Left ventricle myocardium inferior (tissue), 1 donor: Measurements from ENCODE around the gene RMRP. TPM values are rescaled to one million over a fixed set of nuclear protein-coding genes. Genes with fewer than 3 reads are reported as not detected.

Experiments
- DNase-seq: peaks from one replicate; pipeline ENCODE4 v3.0.0-alpha.2; 2020
- H3K27ac ChIP-seq: fragments of 200-600 bp; replicated peaks from 2 replicates; pipeline ENCODE4 v1.8.0; 2021
- H3K27me3 ChIP-seq: fragments of 200-600 bp; 2 replicates; pipeline ENCODE4 v1.8.0; 2021; ENCODE audit warnings: low read depth
- H3K36me3 ChIP-seq: fragments of 200-600 bp; 2 replicates; pipeline ENCODE4 v1.8.0; 2021
- H3K4me1 ChIP-seq: fragments of 200-600 bp; 2 replicates; pipeline ENCODE4 v1.8.0; 2021
- H3K4me3 ChIP-seq: fragments of 200-600 bp; 2 replicates; pipeline ENCODE4 v1.8.0; 2021; ENCODE audit warnings: mild to moderate bottlenecking, moderate library complexity
- H3K9me3 ChIP-seq: fragments of 200-600 bp; replicated peaks from 2 replicates; pipeline ENCODE4 v1.8.0; 2021
- intact Hi-C: fragments of 100-400 bp; cut with micrococcal nuclease; formaldehyde crosslinking; loops from one replicate; pipeline ENCODE4 v1.11.0; 2022
- total RNA-seq: library from RNA; stranded (reverse); fragmentation: NEBNext Ultra II Directional; extraction: Animal tissue kit (Norgen Biotek cat#: 25700); gene quantifications from one replicate; pipeline ENCODE4 v1.2.1, GENCODE V29; 2021
- TF ChIP-seq, protein P1 (sequence below): fragments of 200-600 bp; IDR thresholded peaks from 2 replicates; pipeline ENCODE4 v1.8.0; 2021; ENCODE audit warnings: antibody characterized with exemption, mild to moderate bottlenecking, borderline replicate concordance
- donor health status: DM: no; HTN: yes; CAD: no; lungs with severe emphysema.

The RMRP gene
- total RNA-seq, 1 donor from 2014 or later = 15,093 TPM

DNA sequence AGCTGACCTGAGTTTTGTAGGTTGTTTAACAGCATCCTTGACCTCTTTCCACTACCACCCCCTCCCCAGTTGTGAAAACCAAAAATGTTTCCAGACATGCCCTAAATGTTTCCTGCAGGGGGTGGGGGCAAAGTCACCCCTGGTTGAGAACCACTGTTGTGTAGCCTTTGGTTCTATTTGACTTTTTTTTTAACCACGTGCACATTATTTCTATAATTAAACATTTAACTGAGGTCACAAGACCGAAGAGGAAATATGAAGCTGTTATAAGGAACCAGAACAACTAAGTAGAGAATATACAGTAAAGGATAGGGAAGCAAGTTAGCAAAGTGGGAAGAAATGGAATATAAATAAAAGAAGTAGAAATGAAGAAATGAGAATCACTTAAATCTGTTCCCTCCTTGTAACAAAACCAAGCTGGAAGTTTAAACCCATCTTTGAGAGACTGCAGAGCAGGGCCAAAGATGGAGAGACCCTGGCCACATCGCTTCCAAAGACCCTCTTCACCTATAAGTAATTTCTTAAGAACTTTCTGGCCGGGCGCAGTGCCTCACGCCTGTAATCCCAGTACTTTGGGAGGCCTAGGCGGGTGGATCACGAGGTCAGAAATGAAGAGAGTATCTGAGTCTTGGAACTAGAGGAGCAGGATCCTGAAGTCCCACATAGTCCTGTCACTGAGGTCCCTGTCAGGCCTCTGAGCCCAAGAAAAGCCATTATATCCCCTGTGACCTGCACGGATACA, 21.5 kb downstream of the RMRP start:
- H3K4me3 ChIP-seq = no peak overlapping the region
- H3K9me3 ChIP-seq = no peaks in the 10 kb centered on the region
- TF ChIP-seq, protein P1, sequence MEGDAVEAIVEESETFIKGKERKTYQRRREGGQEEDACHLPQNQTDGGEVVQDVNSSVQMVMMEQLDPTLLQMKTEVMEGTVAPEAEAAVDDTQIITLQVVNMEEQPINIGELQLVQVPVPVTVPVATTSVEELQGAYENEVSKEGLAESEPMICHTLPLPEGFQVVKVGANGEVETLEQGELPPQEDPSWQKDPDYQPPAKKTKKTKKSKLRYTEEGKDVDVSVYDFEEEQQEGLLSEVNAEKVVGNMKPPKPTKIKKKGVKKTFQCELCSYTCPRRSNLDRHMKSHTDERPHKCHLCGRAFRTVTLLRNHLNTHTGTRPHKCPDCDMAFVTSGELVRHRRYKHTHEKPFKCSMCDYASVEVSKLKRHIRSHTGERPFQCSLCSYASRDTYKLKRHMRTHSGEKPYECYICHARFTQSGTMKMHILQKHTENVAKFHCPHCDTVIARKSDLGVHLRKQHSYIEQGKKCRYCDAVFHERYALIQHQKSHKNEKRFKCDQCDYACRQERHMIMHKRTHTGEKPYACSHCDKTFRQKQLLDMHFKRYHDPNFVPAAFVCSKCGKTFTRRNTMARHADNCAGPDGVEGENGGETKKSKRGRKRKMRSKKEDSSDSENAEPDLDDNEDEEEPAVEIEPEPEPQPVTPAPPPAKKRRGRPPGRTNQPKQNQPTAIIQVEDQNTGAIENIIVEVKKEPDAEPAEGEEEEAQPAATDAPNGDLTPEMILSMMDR = no peak
- H3K27ac ChIP-seq = peak overlapping the region; percentile 30
- intact Hi-C loops = no loop called here
- H3K4me1 ChIP-seq = peaks cover 4% of the 10 kb centered on the region
- no peaks in the 10 kb centered on the region for H3K36me3 ChIP-seq
- no peaks in the 10 kb centered on the region for H3K27me3 ChIP-seq
- DNase-seq = no peak

DNA sequence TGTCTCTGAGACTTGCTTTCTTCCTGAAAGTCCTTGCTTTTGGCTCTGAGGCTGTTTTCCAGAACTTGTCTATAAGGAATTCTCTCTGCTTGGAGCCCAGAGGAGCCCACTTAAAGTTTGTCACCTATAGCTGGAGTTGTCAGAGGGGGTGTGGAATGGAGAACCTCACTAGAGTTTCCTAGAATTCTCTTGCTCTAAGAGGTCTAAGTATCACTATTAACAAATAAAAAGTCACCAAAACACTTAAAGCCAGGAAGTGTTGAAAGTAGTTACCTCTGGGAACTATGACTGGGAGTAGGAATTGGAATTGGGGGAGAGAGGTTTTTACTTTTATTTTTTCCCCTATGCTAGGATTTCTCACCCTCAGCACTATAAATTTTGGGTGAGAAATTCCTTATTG, 22.1 kb downstream of the RMRP start:
- DNase-seq = no peak
- Histone ChIP-seq H3K4me3 (no peak overlapping the region), H3K27me3 (no peaks in the 10 kb centered on the region), H3K4me1 (peaks cover 4% of the 10 kb centered on the region), H3K36me3 (no peaks in the 10 kb centered on the region), H3K27ac (no peak overlapping the region), H3K9me3 (no peaks in the 10 kb centered on the region)
- TF ChIP-seq, protein P1 = no peak
- intact Hi-C loops = no loop called here

DNA sequence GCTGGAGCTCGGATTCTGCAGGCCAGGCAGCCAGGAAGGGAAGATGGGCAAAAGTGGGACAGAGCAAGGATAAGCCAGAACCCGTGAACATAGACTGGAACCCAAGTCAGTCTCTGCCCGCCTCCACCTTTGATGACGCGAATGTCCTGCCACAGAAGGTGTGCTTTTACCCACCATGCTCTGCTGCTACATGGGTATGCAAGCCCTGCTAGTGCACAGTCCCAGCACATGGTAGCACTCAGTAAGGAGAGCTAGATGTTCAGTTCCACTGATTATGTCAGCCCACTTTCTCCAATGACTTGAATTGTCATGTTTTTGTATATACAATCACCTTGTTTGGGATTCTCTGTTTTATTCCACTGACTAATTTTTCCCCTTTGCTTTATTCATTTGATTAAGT, 28.2 kb downstream of the RMRP start:
- Histone ChIP-seq H3K9me3 (no peaks in the 10 kb centered on the region), H3K27ac (no peak overlapping the region), H3K27me3 (no peaks in the 10 kb centered on the region), H3K4me3 (no peak overlapping the region), H3K36me3 (no peaks in the 10 kb centered on the region), H3K4me1 (no peaks in the 10 kb centered on the region)
- TF ChIP-seq, protein P1 = no peak
- no peak for DNase-seq
- intact Hi-C loops = no loop called here

- no peak for DNase-seq
- Histone ChIP-seq H3K27me3 (no peaks in the 10 kb centered on the region), H3K36me3 (no peaks in the 10 kb centered on the region), H3K4me3 (no peak overlapping the region), H3K4me1 (no peaks in the 10 kb centered on the region), H3K27ac (no peak overlapping the region), H3K9me3 (no peaks in the 10 kb centered on the region)
- intact Hi-C loops = no loop called here
- TF ChIP-seq, protein P1 = no peak
Measured at GRCh38 chr9:35628389-35628991, 29.3 kb downstream of the RMRP start.

GRCh38 chr9:35627575-35627974, 30.2 kb downstream of the RMRP start:
- Histone ChIP-seq H3K27ac (no peak overlapping the region), H3K4me3 (no peak overlapping the region), H3K4me1 (no peaks in the 10 kb centered on the region), H3K9me3 (no peaks in the 10 kb centered on the region), H3K27me3 (no peaks in the 10 kb centered on the region), H3K36me3 (no peaks in the 10 kb centered on the region)
- TF ChIP-seq, protein P1 = no peak
- intact Hi-C loops = no loop called here
- DNase-seq = no peak
